Measurements from ENCODE around the gene PDCD11. TPM values are rescaled to one million over a fixed set of nuclear protein-coding genes. Genes with fewer than 3 reads are reported as not detected.

PDCD11 gene
- polyA plus RNA-seq, 1 donor from 2014 or later = 15.3 TPM

DNA sequence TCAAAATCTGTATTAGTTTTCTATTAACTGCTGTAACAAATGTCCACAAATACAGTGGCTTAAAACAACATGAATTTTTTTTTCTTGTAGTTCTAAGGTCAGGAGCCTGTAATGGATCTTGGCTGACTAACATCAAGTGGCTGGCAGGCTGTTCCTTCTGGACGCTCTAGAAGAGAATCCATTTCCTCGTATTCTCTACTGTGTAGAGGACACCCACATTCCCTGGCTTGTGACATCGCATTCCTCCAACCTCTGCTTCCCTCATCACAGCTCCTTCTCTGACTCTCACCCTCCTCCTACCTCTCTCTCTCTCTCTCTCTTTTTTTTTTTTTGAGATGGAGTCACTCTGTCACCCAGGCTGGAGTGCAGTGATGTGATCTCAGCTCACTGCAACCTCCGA lies 67.1 kb downstream of the PDCD11 start:
- no peak overlapping the region for H2AFZ ChIP-seq (ENCODE audit: low read depth, low read length)
- H3K79me2 ChIP-seq (replicated peaks; ENCODE audit: insufficient read depth, low read length) = no peaks in the 10 kb centered on the region
- no peaks in the 10 kb centered on the region for H4K20me1 ChIP-seq (ENCODE audit: insufficient read depth)
- no peak overlapping the region for H3K9ac ChIP-seq (ENCODE audit: low read length)
- H3K27me3 ChIP-seq (ENCODE audit: insufficient read depth, low read depth, low read length) = no peaks in the 10 kb centered on the region
- H3K4me3 ChIP-seq (ENCODE audit: low read length) = no peak overlapping the region
- no peaks in the 10 kb centered on the region for H3K36me3 ChIP-seq (ENCODE audit: insufficient read depth, low read length)
- no peaks in the 10 kb centered on the region for H3K9me2 ChIP-seq (ENCODE audit: insufficient read depth, low read length)
- H3K4me2 ChIP-seq (ENCODE audit: low read length) = no peak overlapping the region
- H3K9me3 ChIP-seq (ENCODE audit: low read length) = no peaks in the 10 kb centered on the region
- H3F3A ChIP-seq (ENCODE audit: insufficient read depth, low read length, poor library complexity, severe bottlenecking) = no peaks in the 10 kb centered on the region
- H3K27ac ChIP-seq (ENCODE audit: low read length) = no peak overlapping the region
- TF ChIP-seq MXI1 (conservative IDR thresholded peaks at IDR 0.05; ENCODE audit: poor library complexity, severe bottlenecking) (no peak), RAD21 (conservative IDR thresholded peaks at IDR 0.05) (no peak), EZH2 (IDR thresholded peaks at IDR 0.05; ENCODE audit: borderline replicate concordance, insufficient read depth, low read length, poor library complexity, severe bottlenecking) (no peak), EP300 (conservative IDR thresholded peaks at IDR 0.05; ENCODE audit: poor library complexity, severe bottlenecking) (no peak), TAF1 (IDR thresholded peaks at IDR 0.05; ENCODE audit: low read depth) (no peak), SMC3 (conservative IDR thresholded peaks at IDR 0.05; ENCODE audit: poor library complexity) (no peak), POLR2AphosphoS5 (IDR thresholded peaks at IDR 0.05) (no peak)
- TF ChIP-seq, protein P1, sequence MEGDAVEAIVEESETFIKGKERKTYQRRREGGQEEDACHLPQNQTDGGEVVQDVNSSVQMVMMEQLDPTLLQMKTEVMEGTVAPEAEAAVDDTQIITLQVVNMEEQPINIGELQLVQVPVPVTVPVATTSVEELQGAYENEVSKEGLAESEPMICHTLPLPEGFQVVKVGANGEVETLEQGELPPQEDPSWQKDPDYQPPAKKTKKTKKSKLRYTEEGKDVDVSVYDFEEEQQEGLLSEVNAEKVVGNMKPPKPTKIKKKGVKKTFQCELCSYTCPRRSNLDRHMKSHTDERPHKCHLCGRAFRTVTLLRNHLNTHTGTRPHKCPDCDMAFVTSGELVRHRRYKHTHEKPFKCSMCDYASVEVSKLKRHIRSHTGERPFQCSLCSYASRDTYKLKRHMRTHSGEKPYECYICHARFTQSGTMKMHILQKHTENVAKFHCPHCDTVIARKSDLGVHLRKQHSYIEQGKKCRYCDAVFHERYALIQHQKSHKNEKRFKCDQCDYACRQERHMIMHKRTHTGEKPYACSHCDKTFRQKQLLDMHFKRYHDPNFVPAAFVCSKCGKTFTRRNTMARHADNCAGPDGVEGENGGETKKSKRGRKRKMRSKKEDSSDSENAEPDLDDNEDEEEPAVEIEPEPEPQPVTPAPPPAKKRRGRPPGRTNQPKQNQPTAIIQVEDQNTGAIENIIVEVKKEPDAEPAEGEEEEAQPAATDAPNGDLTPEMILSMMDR (IDR thresholded peaks at IDR 0.05; ENCODE audit: poor library complexity, severe bottlenecking) = no peak
- TF ChIP-seq, protein P2, sequence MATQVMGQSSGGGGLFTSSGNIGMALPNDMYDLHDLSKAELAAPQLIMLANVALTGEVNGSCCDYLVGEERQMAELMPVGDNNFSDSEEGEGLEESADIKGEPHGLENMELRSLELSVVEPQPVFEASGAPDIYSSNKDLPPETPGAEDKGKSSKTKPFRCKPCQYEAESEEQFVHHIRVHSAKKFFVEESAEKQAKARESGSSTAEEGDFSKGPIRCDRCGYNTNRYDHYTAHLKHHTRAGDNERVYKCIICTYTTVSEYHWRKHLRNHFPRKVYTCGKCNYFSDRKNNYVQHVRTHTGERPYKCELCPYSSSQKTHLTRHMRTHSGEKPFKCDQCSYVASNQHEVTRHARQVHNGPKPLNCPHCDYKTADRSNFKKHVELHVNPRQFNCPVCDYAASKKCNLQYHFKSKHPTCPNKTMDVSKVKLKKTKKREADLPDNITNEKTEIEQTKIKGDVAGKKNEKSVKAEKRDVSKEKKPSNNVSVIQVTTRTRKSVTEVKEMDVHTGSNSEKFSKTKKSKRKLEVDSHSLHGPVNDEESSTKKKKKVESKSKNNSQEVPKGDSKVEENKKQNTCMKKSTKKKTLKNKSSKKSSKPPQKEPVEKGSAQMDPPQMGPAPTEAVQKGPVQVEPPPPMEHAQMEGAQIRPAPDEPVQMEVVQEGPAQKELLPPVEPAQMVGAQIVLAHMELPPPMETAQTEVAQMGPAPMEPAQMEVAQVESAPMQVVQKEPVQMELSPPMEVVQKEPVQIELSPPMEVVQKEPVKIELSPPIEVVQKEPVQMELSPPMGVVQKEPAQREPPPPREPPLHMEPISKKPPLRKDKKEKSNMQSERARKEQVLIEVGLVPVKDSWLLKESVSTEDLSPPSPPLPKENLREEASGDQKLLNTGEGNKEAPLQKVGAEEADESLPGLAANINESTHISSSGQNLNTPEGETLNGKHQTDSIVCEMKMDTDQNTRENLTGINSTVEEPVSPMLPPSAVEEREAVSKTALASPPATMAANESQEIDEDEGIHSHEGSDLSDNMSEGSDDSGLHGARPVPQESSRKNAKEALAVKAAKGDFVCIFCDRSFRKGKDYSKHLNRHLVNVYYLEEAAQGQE (IDR thresholded peaks at IDR 0.05; ENCODE audit: borderline replicate concordance) = no peak

DNA sequence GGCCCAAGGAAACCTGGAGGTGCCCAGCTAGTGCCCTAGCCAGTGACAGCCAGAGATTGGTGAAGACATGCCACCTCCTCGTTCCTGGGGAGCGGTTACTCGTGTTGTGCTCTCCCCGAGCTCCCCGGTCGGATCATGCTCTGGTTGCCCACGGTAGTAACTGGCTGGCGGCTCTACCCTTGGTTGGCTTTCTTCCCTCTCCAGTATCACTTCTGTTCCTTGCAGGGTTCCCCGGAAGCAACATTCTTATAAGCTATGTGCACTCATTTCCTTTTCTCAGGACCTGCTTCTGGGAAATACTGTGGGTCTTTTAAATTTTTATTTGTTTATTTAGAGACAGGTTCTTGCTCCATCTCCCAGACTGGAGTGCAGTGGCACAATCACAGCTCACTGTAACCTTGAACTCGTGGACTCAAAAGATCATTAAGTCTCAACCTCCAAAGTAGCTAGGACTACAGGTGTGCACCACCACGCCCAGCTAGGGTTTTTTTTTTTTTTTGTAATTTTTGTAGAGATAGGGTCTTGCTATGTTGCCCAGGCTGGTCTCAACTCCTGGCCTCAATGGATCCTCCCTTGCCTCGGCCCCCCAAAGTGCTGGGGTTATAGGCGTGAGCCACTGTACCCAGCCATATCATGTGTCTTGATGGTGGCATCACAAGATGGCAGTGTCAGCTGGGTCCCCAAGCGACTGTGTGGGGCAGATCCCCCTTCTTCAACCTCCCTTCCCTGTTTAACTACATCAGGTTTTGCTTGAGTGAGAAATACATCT lies 69.2 kb downstream of the PDCD11 start:
- H3K4me3 ChIP-seq (ENCODE audit: low read length) = no peak overlapping the region
- no peaks in the 10 kb centered on the region for H3K9me3 ChIP-seq (ENCODE audit: low read length)
- no peaks in the 10 kb centered on the region for H3K9me2 ChIP-seq (ENCODE audit: insufficient read depth, low read length)
- TF ChIP-seq EZH2 (IDR thresholded peaks at IDR 0.05; ENCODE audit: borderline replicate concordance, insufficient read depth, low read length, poor library complexity, severe bottlenecking) = no peak
- no peak for TF ChIP-seq RAD21 (conservative IDR thresholded peaks at IDR 0.05)
- TF ChIP-seq POLR2AphosphoS5 (IDR thresholded peaks at IDR 0.05) = no peak
- TF ChIP-seq EP300 (conservative IDR thresholded peaks at IDR 0.05; ENCODE audit: poor library complexity, severe bottlenecking) = no peak
- no peak for TF ChIP-seq SMC3 (conservative IDR thresholded peaks at IDR 0.05; ENCODE audit: poor library complexity)
- TF ChIP-seq, protein P2 (IDR thresholded peaks at IDR 0.05; ENCODE audit: borderline replicate concordance) = no peak
- TF ChIP-seq, protein P1 (IDR thresholded peaks at IDR 0.05; ENCODE audit: poor library complexity, severe bottlenecking) = no peak
- TF ChIP-seq MXI1 (conservative IDR thresholded peaks at IDR 0.05; ENCODE audit: poor library complexity, severe bottlenecking) = no peak
- no peak for TF ChIP-seq TAF1 (IDR thresholded peaks at IDR 0.05; ENCODE audit: low read depth)
- no peaks in the 10 kb centered on the region for H3K36me3 ChIP-seq (ENCODE audit: insufficient read depth, low read length)
- H2AFZ ChIP-seq (ENCODE audit: low read depth, low read length) = no peak overlapping the region
- H4K20me1 ChIP-seq (ENCODE audit: insufficient read depth) = no peaks in the 10 kb centered on the region
- no peaks in the 10 kb centered on the region for H3F3A ChIP-seq (ENCODE audit: insufficient read depth, low read length, poor library complexity, severe bottlenecking)
- no peak overlapping the region for H3K4me2 ChIP-seq (ENCODE audit: low read length)
- H3K9ac ChIP-seq (ENCODE audit: low read length) = no peak overlapping the region
- H3K79me2 ChIP-seq (replicated peaks; ENCODE audit: insufficient read depth, low read length) = no peaks in the 10 kb centered on the region
- H3K27ac ChIP-seq (ENCODE audit: low read length) = no peak overlapping the region
- H3K27me3 ChIP-seq (ENCODE audit: insufficient read depth, low read depth, low read length) = no peaks in the 10 kb centered on the region
